Hepatocyte (in vitro differentiated cells): Measurements from ENCODE around the gene DMBT1. TPM values are rescaled to one million over a fixed set of nuclear protein-coding genes. Genes with fewer than 3 reads are reported as not detected.

Source experiments
- DNase-seq: peaks from one replicate; pipeline ENCODE4 v3.0.0-alpha.2; 2016; ENCODE audit warnings: low spot score
- H2AFZ ChIP-seq: fragments of 200-600 bp; sonication (generic); 2 replicates; pipeline ENCODE4 v1.6.0; 2016; ENCODE audit warnings: antibody characterized with exemption, mild to moderate bottlenecking
- H3K27ac ChIP-seq: fragments of 200-600 bp; sonication (generic); 2 replicates; pipeline ENCODE4 v1.5.1; 2016; ENCODE audit warnings: mild to moderate bottlenecking
- H3K27me3 ChIP-seq: fragments of 200-600 bp; sonication (generic); 2 replicates; pipeline ENCODE4 v1.6.1; 2016
- H3K36me3 ChIP-seq: fragments of 200-600 bp; sonication (generic); replicated peaks from 2 replicates; pipeline ENCODE4 v1.5.1; 2016; ENCODE audit warnings: low read depth; ENCODE audit not compliant: insufficient read depth
- H3K4me1 ChIP-seq: fragments of 200-600 bp; sonication (generic); 2 replicates; pipeline ENCODE4 v1.5.1; 2016; ENCODE audit warnings: mild to moderate bottlenecking, moderate library complexity; ENCODE audit not compliant: insufficient read depth
- H3K4me2 ChIP-seq: fragments of 200-600 bp; sonication (generic); 2 replicates; pipeline ENCODE4 v1.6.0; 2016
- H3K4me3 ChIP-seq: fragments of 200-600 bp; sonication (generic); 2 replicates; pipeline ENCODE4 v1.5.1; 2016; ENCODE audit warnings: mild to moderate bottlenecking
- H3K79me2 ChIP-seq: fragments of 200-600 bp; sonication (generic); 2 replicates; pipeline ENCODE4 v1.6.0; 2017; ENCODE audit warnings: mild to moderate bottlenecking
- H3K9me2 ChIP-seq: fragments of 200-600 bp; sonication (generic); replicated peaks from 2 replicates; pipeline ENCODE4 v1.6.0; 2017; ENCODE audit warnings: mild to moderate bottlenecking; ENCODE audit not compliant: insufficient read depth
- H3K9me3 ChIP-seq: fragments of 200-600 bp; sonication (generic); 2 replicates; pipeline ENCODE4 v1.5.1; 2016; ENCODE audit warnings: low read depth, mild to moderate bottlenecking
- H4K20me1 ChIP-seq: fragments of 200-600 bp; sonication (generic); 2 replicates; pipeline ENCODE4 v1.6.0; 2016; ENCODE audit warnings: mild to moderate bottlenecking; ENCODE audit not compliant: insufficient read depth, poor library complexity, severe bottlenecking
- CTCF ChIP-seq: fragments of 200-600 bp; sonication (generic); IDR thresholded peaks from 2 replicates; pipeline ENCODE4 v1.5.1; 2016; ENCODE audit warnings: antibody characterized with exemption, mild to moderate bottlenecking; ENCODE audit not compliant: poor library complexity
- EZH2 ChIP-seq: fragments of 200-600 bp; sonication (generic); IDR thresholded peaks from 2 replicates; pipeline ENCODE4 v1.6.1; 2016; ENCODE audit warnings: antibody characterized with exemption, mild to moderate bottlenecking, borderline replicate concordance
- EZH2phosphoT487 ChIP-seq: fragments of 200-600 bp; sonication (generic); IDR thresholded peaks from one replicate; pipeline ENCODE4 v1.6.1; 2018; ENCODE audit warnings: antibody characterized with exemption, mild to moderate bottlenecking, low read depth, moderate library complexity; ENCODE audit not compliant: unreplicated experiment, severe bottlenecking
- WGBS: methylation state at CpG from one replicate; pipeline ENCODE4 v1.1.6; 2016; ENCODE audit warnings: low lambda C conversion rate; ENCODE audit errors: missing lambda C conversion rate; 5-methylcytosine and 5-hydroxymethylcytosine counted together
- polyA plus RNA-seq: library from polyadenylated mRNA; unstranded; fragments of >200 nt; fragmentation: Nextera tagmentation; extraction: Ambion mirVana; gene quantifications from 2 replicates; pipeline ENCODE4 v1.2.1, GENCODE V29; 2016
- total RNA-seq: library from RNA; depleted of rRNA; stranded (reverse); fragments of >200 nt; gene quantifications from 2 replicates; pipeline ENCODE4 v1.2.3, GENCODE V29; 2014

The DMBT1 gene
- total and polyA plus RNA-seq, 2 experiments from 2014 or later, result 1.5 TPM; not detected in 1

GRCh38 chr10:122548407-122549085 is 12.0 kb upstream of the DMBT1 start:
- Histone ChIP-seq H3K4me3 (no peak overlapping the region), H3K36me3 (no peaks in the 10 kb centered on the region), H3K9me2 (no peaks in the 10 kb centered on the region), H3K27ac (peak overlapping the region; percentile 50), H4K20me1 (no peaks in the 10 kb centered on the region), H3K79me2 (no peaks in the 10 kb centered on the region), H3K4me1 (peaks cover 11% of the 10 kb centered on the region), H3K4me2 (no peak overlapping the region), H2AFZ (no peak overlapping the region), H3K27me3 (no peaks in the 10 kb centered on the region), H3K9me3 (no peaks in the 10 kb centered on the region)
- DNase-seq, result no peak
- WGBS, result 56% methylated on average over 11 of the region's 11 CpGs
- no peak for TF ChIP-seq EZH2phosphoT487
- no peak for TF ChIP-seq CTCF
- no peak for TF ChIP-seq EZH2

GRCh38 chr10:122549636-122550035 is 10.9 kb upstream of the DMBT1 start:
- H3K4me1 ChIP-seq, result peaks cover 11% of the 10 kb centered on the region
- 94% methylated on average over 2 of the region's 2 CpGs for WGBS

GRCh38 chr10:122550427-122550826 is 10.1 kb upstream of the DMBT1 start:
- Histone ChIP-seq H3K4me2 (no peak overlapping the region), H3K9me2 (no peaks in the 10 kb centered on the region), H4K20me1 (no peaks in the 10 kb centered on the region), H3K27ac (no peak overlapping the region), H3K4me3 (no peak overlapping the region), H3K36me3 (no peaks in the 10 kb centered on the region), H3K27me3 (no peaks in the 10 kb centered on the region), H2AFZ (no peak overlapping the region), H3K9me3 (no peaks in the 10 kb centered on the region), H3K4me1 (peaks cover 11% of the 10 kb centered on the region), H3K79me2 (no peaks in the 10 kb centered on the region)
- DNase-seq, result no peak
- TF ChIP-seq EZH2 (no peak), CTCF (no peak), EZH2phosphoT487 (no peak)
- 95% methylated on average over 9 of the region's 9 CpGs for WGBS

More at GRCh38 chr10:122549636-122550035, 10.9 kb upstream of the DMBT1 start:
- H3K9me3 ChIP-seq, result no peaks in the 10 kb centered on the region
- no peak for DNase-seq
- H3K27me3 ChIP-seq, result no peaks in the 10 kb centered on the region
- no peak for TF ChIP-seq EZH2phosphoT487
- no peak for TF ChIP-seq CTCF
- no peak for TF ChIP-seq EZH2
- no peak overlapping the region for H3K4me2 ChIP-seq
- H3K9me2 ChIP-seq, result no peaks in the 10 kb centered on the region
- H3K79me2 ChIP-seq, result no peaks in the 10 kb centered on the region
- H2AFZ ChIP-seq, result no peak overlapping the region
- H3K36me3 ChIP-seq, result no peaks in the 10 kb centered on the region
- no peak overlapping the region for H3K27ac ChIP-seq
- no peaks in the 10 kb centered on the region for H4K20me1 ChIP-seq
- H3K4me3 ChIP-seq, result no peak overlapping the region
